ENCODE measurements around the gene QRICH1. TPM values are rescaled to one million over a fixed set of nuclear protein-coding genes. Genes with fewer than 3 reads are reported as not detected.

QRICH1 gene
- 100 to 1,000 TPM in 2 of 4 donors, 10 to 100 TPM in 2; 85.8 to 187 (median 115) TPM for total RNA-seq

DNA sequence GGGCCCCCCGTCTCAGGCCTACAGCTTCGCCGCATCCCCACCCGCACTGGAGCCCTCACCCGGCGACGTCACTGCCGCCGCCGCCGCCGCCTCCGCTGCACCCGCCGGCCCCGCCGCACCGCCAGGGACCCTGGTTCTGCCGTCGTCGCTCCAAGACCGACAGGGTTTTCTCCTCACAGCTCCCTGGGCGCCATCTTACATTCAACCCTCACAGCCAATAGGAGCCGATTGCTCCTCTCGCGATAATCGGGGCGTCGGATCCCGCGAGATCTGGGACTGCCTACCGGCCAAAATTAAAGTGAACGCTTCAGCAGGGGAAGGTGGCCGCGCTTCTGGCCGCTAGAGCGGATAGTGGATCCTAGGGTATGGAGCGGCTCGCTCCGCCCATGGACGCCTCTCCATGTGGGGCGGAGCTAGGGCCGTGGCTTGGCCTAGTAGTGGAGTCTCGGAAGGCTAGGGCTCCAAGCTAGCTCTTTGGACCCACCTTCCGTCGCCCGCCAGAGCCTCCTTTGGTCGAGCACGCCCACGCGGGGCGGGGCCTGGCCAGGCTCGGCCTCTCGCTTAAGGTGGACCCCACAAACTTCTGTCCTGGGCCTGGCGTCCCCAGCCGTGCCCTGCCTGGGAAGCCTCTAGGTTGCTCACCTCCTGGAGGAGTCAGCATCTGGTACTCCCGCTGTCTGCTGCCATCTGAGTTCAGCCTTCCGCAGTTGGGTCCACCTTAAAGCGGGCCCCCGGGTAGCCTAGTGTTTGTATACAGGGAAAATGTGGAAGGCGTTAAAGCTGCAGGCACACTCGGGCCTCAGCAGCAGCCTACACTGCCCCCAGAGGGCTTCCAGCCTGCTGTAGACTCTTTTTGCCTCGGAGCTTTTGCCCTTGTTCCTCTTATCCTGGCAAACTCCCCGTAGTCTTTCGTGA, at the start of gene QRICH1:
TSS of gene QRICH1 (minus strand) at position 219 of the 915 bp plus-strand sequence. CDS start 17,054 bp downstream, outside the sequence.
- H3K9me3 ChIP-seq = no peaks in the 10 kb centered on the region
- peak; percentile 98 to 99 for DNase-seq (ENCODE audit: low spot score in 2 of 2)
- WGBS = 0% methylated on average over 2 of the region's 65 CpGs
- peaks cover 24% of the 10 kb centered on the region for H3K36me3 ChIP-seq
- H3K4me1 ChIP-seq = peaks cover 43% of the 10 kb centered on the region
- TF ChIP-seq CTCF (IDR thresholded peaks at IDR 0.05) = peak; percentile 27 to 63
- TF ChIP-seq EP300 (IDR thresholded peaks at IDR 0.05) = no peak
- peak in 2 of 3 donors; percentile 74 to 87 for TF ChIP-seq POLR2AphosphoS5 (IDR thresholded peaks at IDR 0.05)
- peak in 1 of 2 donors; percentile 69 for TF ChIP-seq POLR2A (IDR thresholded peaks at IDR 0.05)
- H3K4me3 ChIP-seq = peak within 1 kb of the TSS; percentile 81
- H3K27ac ChIP-seq = peak within 1 kb of the TSS; percentile 98
- no peaks in the 10 kb centered on the region for H3K27me3 ChIP-seq

GRCh38 chr3:49140080-49140479, 46.2 kb upstream of the QRICH1 start:
- no peak overlapping the region for H3K27ac ChIP-seq
- no peak overlapping the region for H3K4me3 ChIP-seq
- H3K4me1 ChIP-seq = no peaks in the 10 kb centered on the region
- TF ChIP-seq POLR2A (IDR thresholded peaks at IDR 0.05) (no peak), CTCF (IDR thresholded peaks at IDR 0.05) (no peak), EP300 (IDR thresholded peaks at IDR 0.05) (no peak), POLR2AphosphoS5 (IDR thresholded peaks at IDR 0.05) (no peak)
- WGBS = 78% methylated on average over 3 of the region's 3 CpGs
- H3K9me3 ChIP-seq = no peaks in the 10 kb centered on the region
- H3K36me3 ChIP-seq = no peaks in the 10 kb centered on the region
- no peak for DNase-seq (ENCODE audit: low spot score in 2 of 2)
- H3K27me3 ChIP-seq = no peaks in the 10 kb centered on the region

- no peak for DNase-seq (ENCODE audit: low spot score in 2 of 2)
- 78% methylated on average over 3 of the region's 4 CpGs for WGBS
- no peak overlapping the region for H3K4me3 ChIP-seq
- peaks cover 39% of the 10 kb centered on the region for H3K4me1 ChIP-seq
- H3K27ac ChIP-seq = no peak overlapping the region
- no peak for TF ChIP-seq EP300 (IDR thresholded peaks at IDR 0.05)
- no peak for TF ChIP-seq CTCF (IDR thresholded peaks at IDR 0.05)
- TF ChIP-seq POLR2A (IDR thresholded peaks at IDR 0.05) = no peak
- TF ChIP-seq POLR2AphosphoS5 (IDR thresholded peaks at IDR 0.05) = no peak
- H3K9me3 ChIP-seq = no peaks in the 10 kb centered on the region
- no peaks in the 10 kb centered on the region for H3K36me3 ChIP-seq
- no peaks in the 10 kb centered on the region for H3K27me3 ChIP-seq
These were observed 41.6 kb upstream of the QRICH1 start for GRCh38 chr3:49135499-49135898.

- Histone ChIP-seq H3K9me3 (no peaks in the 10 kb centered on the region), H3K4me1 (peaks cover 44% of the 10 kb centered on the region), H3K36me3 (no peaks in the 10 kb centered on the region), H3K27ac (no peak overlapping the region), H3K27me3 (no peaks in the 10 kb centered on the region), H3K4me3 (no peak overlapping the region)
- TF ChIP-seq EP300 (IDR thresholded peaks at IDR 0.05) (no peak), POLR2AphosphoS5 (IDR thresholded peaks at IDR 0.05) (no peak), CTCF (IDR thresholded peaks at IDR 0.05) (no peak), POLR2A (IDR thresholded peaks at IDR 0.05) (no peak)
- WGBS = 67% methylated on average over 3 of the region's 3 CpGs
- DNase-seq (ENCODE audit: low spot score in 2 of 2) = no peak
These were observed 40.8 kb upstream of the QRICH1 start for GRCh38 chr3:49134471-49135265.

Measured in suprapubic skin (tissue), 4 donors.